ENCODE data around the gene RAB26. TPM values are rescaled to one million over a fixed set of nuclear protein-coding genes. Genes with fewer than 3 reads are reported as not detected.

The RAB26 gene
- total and polyA plus RNA-seq, 2 of the 13 experiments (the other 11 are each of a cell fraction or from before 2014, with no cell fraction given): 0.86 to 3.6 TPM

- peak; percentile 55 for TF ChIP-seq TARDBP (CRISPR knock-in tag; IDR thresholded peaks at IDR 0.05)
- peak in 1 of 2 experiments; percentile 53; a peak in 1 of 4 replicates for TF ChIP-seq NR2F1 (CRISPR knock-in tag; IDR thresholded peaks at IDR 0.05)
- TF ChIP-seq MEIS1 (CRISPR knock-in tag; IDR thresholded peaks at IDR 0.05; ENCODE audit: borderline replicate concordance): no peak
- TF ChIP-seq DMAP1 (CRISPR knock-in tag; IDR thresholded peaks at IDR 0.05): peak; percentile 70; the same call in 1 of the 2 replicates
- TF ChIP-seq HNRNPUL1 (IDR thresholded peaks at IDR 0.05; ENCODE audit: low read depth, low read length): no peak
- peak; percentile 48; the same call in 1 of the 2 replicates for TF ChIP-seq MXD4 (CRISPR knock-in tag; IDR thresholded peaks at IDR 0.05)
- no peak for TF ChIP-seq MLXIP (CRISPR knock-in tag; IDR thresholded peaks at IDR 0.05; ENCODE audit: borderline replicate concordance)
- TF ChIP-seq ZNF331 (CRISPR knock-in tag; IDR thresholded peaks at IDR 0.05): no peak
- TF ChIP-seq ZBTB10 (CRISPR knock-in tag; IDR thresholded peaks at IDR 0.05; ENCODE audit: borderline replicate concordance): peak; percentile 18; the same call in 1 of the 2 replicates
- no peak for TF ChIP-seq RNF2 (conservative IDR thresholded peaks at IDR 0.05; ENCODE audit: low read depth)
- no peak for TF ChIP-seq PAX8 (CRISPR knock-in tag; IDR thresholded peaks at IDR 0.05; ENCODE audit: borderline replicate concordance)
- no peak for TF ChIP-seq PRDM4 (CRISPR knock-in tag; IDR thresholded peaks at IDR 0.05; ENCODE audit: borderline replicate concordance)
- TF ChIP-seq CTCF (CRISPR knock-in tag; IDR thresholded peaks at IDR 0.05): peak; percentile 31; the same call in 1 of the 2 replicates
- TF ChIP-seq, protein P1, sequence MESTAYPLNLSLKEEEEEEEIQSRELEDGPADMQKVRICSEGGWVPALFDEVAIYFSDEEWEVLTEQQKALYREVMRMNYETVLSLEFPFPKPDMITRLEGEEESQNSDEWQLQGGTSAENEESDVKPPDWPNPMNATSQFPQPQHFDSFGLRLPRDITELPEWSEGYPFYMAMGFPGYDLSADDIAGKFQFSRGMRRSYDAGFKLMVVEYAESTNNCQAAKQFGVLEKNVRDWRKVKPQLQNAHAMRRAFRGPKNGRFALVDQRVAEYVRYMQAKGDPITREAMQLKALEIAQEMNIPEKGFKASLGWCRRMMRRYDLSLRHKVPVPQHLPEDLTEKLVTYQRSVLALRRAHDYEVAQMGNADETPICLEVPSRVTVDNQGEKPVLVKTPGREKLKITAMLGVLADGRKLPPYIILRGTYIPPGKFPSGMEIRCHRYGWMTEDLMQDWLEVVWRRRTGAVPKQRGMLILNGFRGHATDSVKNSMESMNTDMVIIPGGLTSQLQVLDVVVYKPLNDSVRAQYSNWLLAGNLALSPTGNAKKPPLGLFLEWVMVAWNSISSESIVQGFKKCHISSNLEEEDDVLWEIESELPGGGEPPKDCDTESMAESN (CRISPR knock-in tag; conservative IDR thresholded peaks at IDR 0.05): no peak
- no peak for TF ChIP-seq ZNF232 (CRISPR knock-in tag; IDR thresholded peaks at IDR 0.05; ENCODE audit: borderline replicate concordance)
- peak; percentile 50; the same call in 1 of the 2 replicates for TF ChIP-seq MTF2 (CRISPR knock-in tag; IDR thresholded peaks at IDR 0.05; ENCODE audit: borderline replicate concordance)
- TF ChIP-seq ZBTB7B (CRISPR knock-in tag; IDR thresholded peaks at IDR 0.05): peak; percentile 25; the same call in 1 of the 2 replicates
These were observed 14.9 kb downstream of the RAB26 start (continued) for GRCh38 chr16:2163211-2163881.
